SK-N-SH (cell line): ENCODE results near the gene GSTA4. TPM values are rescaled to one million over a fixed set of nuclear protein-coding genes. Genes with fewer than 3 reads are reported as not detected.

Source experiments
- CTCF ChIA-PET: fragments of 300-600, 350-600 bp; formaldehyde crosslinking; extraction: SDS; loops from one replicate; lab custom pipeline; 2021; lab: Yijun Ruan, JAX
- POLR2A ChIA-PET: fragments of 350-600 bp; sonication (Branson Sonifier 250); formaldehyde crosslinking; extraction: SDS; loops from one replicate; lab custom pipeline; 2020; ENCODE audit warnings: antibody characterized with exemption, inconsistent platforms; lab: Yijun Ruan, JAX
- DNase-seq: peaks from one replicate; pipeline ENCODE4 v3.0.0; 2012
- H2AFZ ChIP-seq: fragments of 200-600 bp; sonication (generic); 2 replicates; pipeline ENCODE4 v1.8.1; 2016; ENCODE audit warnings: antibody characterized with exemption, mild to moderate bottlenecking, low read depth
- H3F3A ChIP-seq: fragments of 200-600 bp; sonication (generic); replicated peaks from 2 replicates; pipeline ENCODE3; 2016; ENCODE audit warnings: antibody characterized with exemption, mild to moderate bottlenecking; ENCODE audit not compliant: insufficient read depth
- H3K27ac ChIP-seq, 2 experiments: fragments of 200-500 bp in 1 of 2; fragments of 200-600 bp in 1 of 2; sonication (Bioruptor generic) in 1 of 2; sonication (generic), shearing (Covaris generic) in 1 of 2; 2 replicates each; pipeline versions ENCODE4 v1.5.1 to v1.6.1; 2014 to 2016; ENCODE audit warnings: low read depth in 2 of 2, inconsistent platforms in 1 of 2, low read length in 1 of 2, mild to moderate bottlenecking in 1 of 2, mixed read lengths in 1 of 2
- H3K27me3 ChIP-seq: fragments of 200-600 bp; sonication (generic), shearing (Covaris generic); 2 replicates; pipeline ENCODE4 v1.6.1; 2016; ENCODE audit warnings: mixed run types; ENCODE audit not compliant: insufficient read depth
- H3K36me3 ChIP-seq, 2 experiments: fragments of 200-500 bp in 1 of 2; fragments of 200-600 bp in 1 of 2; sonication (Bioruptor generic) in 1 of 2; sonication (generic) in 1 of 2; replicated peaks in 1 of 2; 2 replicates each; pipeline versions ENCODE3 to v1.5.1; 2014 to 2016; ENCODE audit warnings: low read length in 1 of 2, mild to moderate bottlenecking in 1 of 2; ENCODE audit not compliant: insufficient read depth in 2 of 2, control insufficient read depth in 1 of 2
- H3K4me1 ChIP-seq, 2 experiments: fragments of 200-500 bp in 1 of 2; fragments of 200-600 bp in 1 of 2; sonication (Bioruptor generic) in 1 of 2; sonication (generic), shearing (Covaris generic) in 1 of 2; 2 replicates each; pipeline versions ENCODE4 v1.5.1 to v1.6.1; 2014 to 2016; ENCODE audit warnings: low read depth in 1 of 2, low read length in 1 of 2, mixed run types in 1 of 2; ENCODE audit not compliant: insufficient read depth in 2 of 2, control insufficient read depth in 1 of 2
- H3K4me2 ChIP-seq: fragments of 200-600 bp; sonication (generic), shearing (Covaris generic); 2 replicates; pipeline ENCODE4 v1.6.1; 2017; ENCODE audit warnings: mixed run types
- H3K4me3 ChIP-seq, 2 experiments: fragments of 200-500 bp in 1 of 2; fragments of 200-600 bp in 1 of 2; sonication (Bioruptor generic) in 1 of 2; sonication (generic), shearing (Covaris generic) in 1 of 2; 2 replicates each; pipeline versions ENCODE4 v1.5.1 to v1.8.1; 2014 to 2016; ENCODE audit warnings: low read depth in 2 of 2, inconsistent platforms in 1 of 2, low read length in 1 of 2, mild to moderate bottlenecking in 1 of 2, mixed read lengths in 1 of 2, moderate library complexity in 1 of 2
- H3K79me2 ChIP-seq: fragments of 200-600 bp; sonication (generic); 2 replicates; pipeline ENCODE4 v1.8.1; 2017; ENCODE audit warnings: mild to moderate bottlenecking; ENCODE audit not compliant: insufficient read depth
- H3K9ac ChIP-seq: fragments of 200-600 bp; sonication (generic); 2 replicates; pipeline ENCODE4 v1.6.1; 2017; ENCODE audit warnings: mixed run types
- H3K9me2 ChIP-seq: fragments of 200-600 bp; sonication (generic); 2 replicates; pipeline ENCODE4 v1.6.1; 2017; ENCODE audit warnings: mixed run types
- H3K9me3 ChIP-seq: fragments of 200-600 bp; sonication (generic); 2 replicates; pipeline ENCODE4 v1.6.1; 2017; ENCODE audit warnings: mixed run types, mild to moderate bottlenecking, moderate library complexity
- H4K20me1 ChIP-seq: fragments of 200-600 bp; sonication (generic); 2 replicates; pipeline ENCODE4 v1.6.1; 2017; ENCODE audit warnings: mild to moderate bottlenecking, mixed run types; ENCODE audit not compliant: insufficient read depth
- EZH2phosphoT487 ChIP-seq: fragments of 200-600 bp; sonication (generic); IDR thresholded peaks from 2 replicates; pipeline ENCODE4 v1.6.1; 2017; ENCODE audit warnings: low read depth, mixed run types, mild to moderate bottlenecking, antibody characterized with exemption, moderate library complexity, borderline replicate concordance
- FOXJ3 ChIP-seq: sonication (generic); formaldehyde crosslinking; IDR thresholded peaks from 2 replicates; pipeline ENCODE4 v1.5.1; 2020; ENCODE audit warnings: mild to moderate bottlenecking, missing genetic modification reagents
- FOXM1 ChIP-seq: IDR thresholded peaks from 2 replicates; pipeline ENCODE4 v1.4.0; 2012; ENCODE audit warnings: low read depth, mild to moderate bottlenecking
- JUND ChIP-seq: IDR thresholded peaks from 2 replicates; pipeline ENCODE4 v1.4.0; 2012
- RCOR1 ChIP-seq: fragments of 150-350 bp; IDR thresholded peaks from 2 replicates; pipeline ENCODE4 v1.6.1; 2017; ENCODE audit warnings: antibody characterized with exemption, low read length
- RXRA ChIP-seq: IDR thresholded peaks from 2 replicates; pipeline ENCODE4 v1.4.0; 2012; ENCODE audit warnings: low read depth, mild to moderate bottlenecking, borderline replicate concordance
- TEAD4 ChIP-seq: IDR thresholded peaks from 2 replicates; pipeline ENCODE4 v1.4.0; 2012; ENCODE audit warnings: mild to moderate bottlenecking, borderline replicate concordance; ENCODE audit not compliant: insufficient read depth
- WGBS: methylation state at CpG from one replicate; pipeline ENCODE4 v1.1.6; 2017; ENCODE audit warnings: low lambda C conversion rate; 5-methylcytosine and 5-hydroxymethylcytosine counted together
- polyA plus RNA-seq, 3 experiments: library from polyadenylated mRNA; depleted of rRNA; stranded (reverse); fragments of >200 nt; gene quantifications; 2 replicates each; pipeline ENCODE4 v1.2.3, GENCODE V29; 2012
- TF ChIP-seq, protein P1 (sequence below): IDR thresholded peaks from 2 replicates; pipeline ENCODE4 v1.4.0; 2012; ENCODE audit warnings: low read depth, borderline replicate concordance
- TF ChIP-seq, protein P2 (sequence below): IDR thresholded peaks from 2 replicates; pipeline ENCODE4 v1.4.0; 2012; ENCODE audit warnings: low read depth, borderline replicate concordance
- TF ChIP-seq, protein P3 (sequence below): IDR thresholded peaks from 2 replicates; pipeline ENCODE4; 2012
- TF ChIP-seq, protein P4 (sequence below): fragments of 150-350 bp; IDR thresholded peaks from 2 replicates; pipeline ENCODE4 v1.6.1; 2017; ENCODE audit warnings: antibody characterized with exemption, low read length, low read depth, borderline replicate concordance

The GSTA4 gene
- polyA plus RNA-seq, 1 of the 3 experiments (the other 2 are of a cell fraction) = 28.3 TPM

- H3K27me3 ChIP-seq = no peaks in the 10 kb centered on the region
- H3K4me2 ChIP-seq = no peak overlapping the region
- H3K79me2 ChIP-seq = no peaks in the 10 kb centered on the region
- H3K4me1 ChIP-seq = no peaks in the 10 kb centered on the region
- no peaks in the 10 kb centered on the region for H3K9me3 ChIP-seq
- no peak overlapping the region for H3K9ac ChIP-seq
- no peaks in the 10 kb centered on the region for H3F3A ChIP-seq
- no peak overlapping the region for H3K4me3 ChIP-seq
- ChIA-PET POLR2A (no interaction called here), CTCF (interaction anchor here (1.0 kb wide), 1 partner anchor 18 kb away, joined by 4 read pairs; no protein-coding TSS in a partner anchor)
- no peak overlapping the region; a peak in 1 of 4 replicates for H3K27ac ChIP-seq
- 100% methylated on average over 1 of the region's 1 CpG for WGBS
- peaks cover 72 to 87% of the 10 kb centered on the region in 2 experiments for H3K36me3 ChIP-seq
- DNase-seq = no peak
- no peaks in the 10 kb centered on the region for H4K20me1 ChIP-seq
- H3K9me2 ChIP-seq = no peaks in the 10 kb centered on the region
- TF ChIP-seq, protein P1, sequence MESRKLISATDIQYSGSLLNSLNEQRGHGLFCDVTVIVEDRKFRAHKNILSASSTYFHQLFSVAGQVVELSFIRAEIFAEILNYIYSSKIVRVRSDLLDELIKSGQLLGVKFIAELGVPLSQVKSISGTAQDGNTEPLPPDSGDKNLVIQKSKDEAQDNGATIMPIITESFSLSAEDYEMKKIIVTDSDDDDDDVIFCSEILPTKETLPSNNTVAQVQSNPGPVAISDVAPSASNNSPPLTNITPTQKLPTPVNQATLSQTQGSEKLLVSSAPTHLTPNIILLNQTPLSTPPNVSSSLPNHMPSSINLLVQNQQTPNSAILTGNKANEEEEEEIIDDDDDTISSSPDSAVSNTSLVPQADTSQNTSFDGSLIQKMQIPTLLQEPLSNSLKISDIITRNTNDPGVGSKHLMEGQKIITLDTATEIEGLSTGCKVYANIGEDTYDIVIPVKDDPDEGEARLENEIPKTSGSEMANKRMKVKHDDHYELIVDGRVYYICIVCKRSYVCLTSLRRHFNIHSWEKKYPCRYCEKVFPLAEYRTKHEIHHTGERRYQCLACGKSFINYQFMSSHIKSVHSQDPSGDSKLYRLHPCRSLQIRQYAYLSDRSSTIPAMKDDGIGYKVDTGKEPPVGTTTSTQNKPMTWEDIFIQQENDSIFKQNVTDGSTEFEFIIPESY = no peak
- TF ChIP-seq, protein P2, sequence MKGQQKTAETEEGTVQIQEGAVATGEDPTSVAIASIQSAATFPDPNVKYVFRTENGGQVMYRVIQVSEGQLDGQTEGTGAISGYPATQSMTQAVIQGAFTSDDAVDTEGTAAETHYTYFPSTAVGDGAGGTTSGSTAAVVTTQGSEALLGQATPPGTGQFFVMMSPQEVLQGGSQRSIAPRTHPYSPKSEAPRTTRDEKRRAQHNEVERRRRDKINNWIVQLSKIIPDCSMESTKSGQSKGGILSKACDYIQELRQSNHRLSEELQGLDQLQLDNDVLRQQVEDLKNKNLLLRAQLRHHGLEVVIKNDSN = no peak
- TF ChIP-seq EZH2phosphoT487 = no peak
- TF ChIP-seq JUND = no peak
- no peak for TF ChIP-seq RCOR1
- no peak for TF ChIP-seq FOXM1
- TF ChIP-seq, protein P3, sequence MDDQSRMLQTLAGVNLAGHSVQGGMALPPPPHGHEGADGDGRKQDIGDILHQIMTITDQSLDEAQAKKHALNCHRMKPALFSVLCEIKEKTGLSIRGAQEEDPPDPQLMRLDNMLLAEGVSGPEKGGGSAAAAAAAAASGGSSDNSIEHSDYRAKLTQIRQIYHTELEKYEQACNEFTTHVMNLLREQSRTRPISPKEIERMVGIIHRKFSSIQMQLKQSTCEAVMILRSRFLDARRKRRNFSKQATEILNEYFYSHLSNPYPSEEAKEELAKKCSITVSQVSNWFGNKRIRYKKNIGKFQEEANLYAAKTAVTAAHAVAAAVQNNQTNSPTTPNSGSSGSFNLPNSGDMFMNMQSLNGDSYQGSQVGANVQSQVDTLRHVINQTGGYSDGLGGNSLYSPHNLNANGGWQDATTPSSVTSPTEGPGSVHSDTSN = no peak
- H2AFZ ChIP-seq = no peak overlapping the region
These were observed 19.7 kb upstream of the GSTA4 start for GRCh38 chr6:53014744-53015143.

DNA sequence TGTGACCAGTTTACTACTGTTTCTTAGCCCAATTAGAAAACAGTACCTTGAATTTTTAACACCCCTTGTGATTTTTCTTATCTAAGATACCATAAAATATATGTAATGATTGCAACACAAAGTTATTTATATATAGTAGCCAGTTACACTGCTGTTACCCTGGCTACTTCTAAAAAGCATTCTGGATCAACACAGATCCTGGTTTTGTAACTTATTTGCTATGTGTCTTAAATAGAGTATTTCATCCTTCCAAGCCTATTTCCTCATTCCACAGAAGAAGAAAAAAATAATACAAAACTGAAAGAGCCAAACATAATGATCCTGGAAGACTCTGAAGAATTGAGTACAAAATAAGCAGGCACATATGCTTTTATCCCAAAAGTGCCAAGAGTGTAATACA is 19.0 kb upstream of the GSTA4 start:
- CTCF ChIA-PET = interaction anchor here (1.0 kb wide), 1 partner anchor 18 kb away, joined by 4 read pairs; no protein-coding TSS in a partner anchor
- no peak overlapping the region for H3K4me2 ChIP-seq
- peaks cover 66 to 92% of the 10 kb centered on the region in 2 experiments for H3K36me3 ChIP-seq
- no peak overlapping the region for H3K4me3 ChIP-seq
- H4K20me1 ChIP-seq = no peaks in the 10 kb centered on the region
- H3K9ac ChIP-seq = no peak overlapping the region
- no peak for DNase-seq
- no peaks in the 10 kb centered on the region for H3K9me3 ChIP-seq
- H3K4me1 ChIP-seq = no peaks in the 10 kb centered on the region
- no peaks in the 10 kb centered on the region for H3F3A ChIP-seq
- no peaks in the 10 kb centered on the region for H3K9me2 ChIP-seq
- no peaks in the 10 kb centered on the region for H3K27me3 ChIP-seq
- no peak for TF ChIP-seq TEAD4
- no peak for TF ChIP-seq JUND
- TF ChIP-seq FOXJ3 (CRISPR knock-in tag) = no peak
- TF ChIP-seq, protein P4, sequence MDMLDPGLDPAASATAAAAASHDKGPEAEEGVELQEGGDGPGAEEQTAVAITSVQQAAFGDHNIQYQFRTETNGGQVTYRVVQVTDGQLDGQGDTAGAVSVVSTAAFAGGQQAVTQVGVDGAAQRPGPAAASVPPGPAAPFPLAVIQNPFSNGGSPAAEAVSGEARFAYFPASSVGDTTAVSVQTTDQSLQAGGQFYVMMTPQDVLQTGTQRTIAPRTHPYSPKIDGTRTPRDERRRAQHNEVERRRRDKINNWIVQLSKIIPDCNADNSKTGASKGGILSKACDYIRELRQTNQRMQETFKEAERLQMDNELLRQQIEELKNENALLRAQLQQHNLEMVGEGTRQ = no peak
- no peak for TF ChIP-seq EZH2phosphoT487
- TF ChIP-seq RXRA = no peak
- TF ChIP-seq, all 33 proteins: peak for 0
- POLR2A ChIA-PET = no interaction called here
- H2AFZ ChIP-seq = no peak overlapping the region
- no peaks in the 10 kb centered on the region for H3K79me2 ChIP-seq
- H3K27ac ChIP-seq = no peak overlapping the region; a peak in 1 of 4 replicates
